ENCODE data around the gene C17orf50.

DNA sequence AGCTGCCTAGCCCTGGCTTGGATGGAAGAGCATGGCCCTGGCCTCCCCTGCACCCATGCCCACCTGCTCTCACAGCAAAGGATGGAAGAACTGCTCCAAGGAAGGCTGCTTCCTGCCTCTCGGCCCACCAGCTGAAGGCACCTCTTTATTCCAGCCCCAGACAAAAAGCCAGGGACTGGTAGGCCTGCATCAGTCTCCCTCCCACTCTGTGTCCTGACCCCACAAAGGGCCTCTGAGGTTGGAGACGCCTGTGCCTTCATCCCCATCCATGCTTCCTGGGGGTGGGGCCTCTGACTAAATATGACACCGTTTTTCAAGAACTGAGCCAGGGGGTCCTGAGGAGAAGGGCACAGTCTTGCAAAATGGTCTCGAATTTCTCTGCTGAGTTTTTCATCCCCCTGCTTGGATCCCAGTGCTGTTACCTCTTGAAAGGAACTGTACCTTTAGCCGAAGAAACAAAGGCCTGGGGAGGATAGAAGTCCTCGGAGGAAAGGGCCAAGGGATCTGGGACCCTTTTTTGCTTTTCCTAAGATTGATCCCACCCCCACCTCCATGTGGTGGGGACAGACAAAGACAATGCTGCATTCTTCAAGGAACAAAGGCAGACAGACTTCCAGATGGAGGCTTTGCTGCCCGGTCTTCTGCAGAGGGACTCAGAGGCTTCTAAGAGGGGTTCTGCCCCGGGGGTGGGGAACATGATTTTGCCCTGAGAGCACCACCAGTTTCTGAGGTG lies 5.2 kb downstream of the C17orf50 start:
- TF ChIP-seq, protein P1, sequence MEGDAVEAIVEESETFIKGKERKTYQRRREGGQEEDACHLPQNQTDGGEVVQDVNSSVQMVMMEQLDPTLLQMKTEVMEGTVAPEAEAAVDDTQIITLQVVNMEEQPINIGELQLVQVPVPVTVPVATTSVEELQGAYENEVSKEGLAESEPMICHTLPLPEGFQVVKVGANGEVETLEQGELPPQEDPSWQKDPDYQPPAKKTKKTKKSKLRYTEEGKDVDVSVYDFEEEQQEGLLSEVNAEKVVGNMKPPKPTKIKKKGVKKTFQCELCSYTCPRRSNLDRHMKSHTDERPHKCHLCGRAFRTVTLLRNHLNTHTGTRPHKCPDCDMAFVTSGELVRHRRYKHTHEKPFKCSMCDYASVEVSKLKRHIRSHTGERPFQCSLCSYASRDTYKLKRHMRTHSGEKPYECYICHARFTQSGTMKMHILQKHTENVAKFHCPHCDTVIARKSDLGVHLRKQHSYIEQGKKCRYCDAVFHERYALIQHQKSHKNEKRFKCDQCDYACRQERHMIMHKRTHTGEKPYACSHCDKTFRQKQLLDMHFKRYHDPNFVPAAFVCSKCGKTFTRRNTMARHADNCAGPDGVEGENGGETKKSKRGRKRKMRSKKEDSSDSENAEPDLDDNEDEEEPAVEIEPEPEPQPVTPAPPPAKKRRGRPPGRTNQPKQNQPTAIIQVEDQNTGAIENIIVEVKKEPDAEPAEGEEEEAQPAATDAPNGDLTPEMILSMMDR (IDR thresholded peaks at IDR 0.05; ENCODE audit: insufficient read depth, low read length, poor library complexity, severe bottlenecking) = no peak
- no peak for TF ChIP-seq EZH2phosphoT487 (conservative IDR thresholded peaks at IDR 0.05; ENCODE audit: low read length)
